Measurements from ENCODE around the gene SNAPC4.

- TF ChIP-seq, protein P1, sequence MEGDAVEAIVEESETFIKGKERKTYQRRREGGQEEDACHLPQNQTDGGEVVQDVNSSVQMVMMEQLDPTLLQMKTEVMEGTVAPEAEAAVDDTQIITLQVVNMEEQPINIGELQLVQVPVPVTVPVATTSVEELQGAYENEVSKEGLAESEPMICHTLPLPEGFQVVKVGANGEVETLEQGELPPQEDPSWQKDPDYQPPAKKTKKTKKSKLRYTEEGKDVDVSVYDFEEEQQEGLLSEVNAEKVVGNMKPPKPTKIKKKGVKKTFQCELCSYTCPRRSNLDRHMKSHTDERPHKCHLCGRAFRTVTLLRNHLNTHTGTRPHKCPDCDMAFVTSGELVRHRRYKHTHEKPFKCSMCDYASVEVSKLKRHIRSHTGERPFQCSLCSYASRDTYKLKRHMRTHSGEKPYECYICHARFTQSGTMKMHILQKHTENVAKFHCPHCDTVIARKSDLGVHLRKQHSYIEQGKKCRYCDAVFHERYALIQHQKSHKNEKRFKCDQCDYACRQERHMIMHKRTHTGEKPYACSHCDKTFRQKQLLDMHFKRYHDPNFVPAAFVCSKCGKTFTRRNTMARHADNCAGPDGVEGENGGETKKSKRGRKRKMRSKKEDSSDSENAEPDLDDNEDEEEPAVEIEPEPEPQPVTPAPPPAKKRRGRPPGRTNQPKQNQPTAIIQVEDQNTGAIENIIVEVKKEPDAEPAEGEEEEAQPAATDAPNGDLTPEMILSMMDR (conservative IDR thresholded peaks at IDR 0.05; ENCODE audit: low read depth, low read length) = no peak
- no peak for TF ChIP-seq EZH2 (IDR thresholded peaks at IDR 0.05; ENCODE audit: low read length, unreplicated experiment)
- TF ChIP-seq EZH2phosphoT487 (IDR thresholded peaks at IDR 0.05; ENCODE audit: borderline replicate concordance, low read length) = no peak
These were observed 5.5 kb downstream of the SNAPC4 start for GRCh38 chr9:136394312-136395019.
